ENCODE data around the gene FOXA2.

GRCh38 chr20:22548040-22548439 lies 36.3 kb downstream of the FOXA2 start:
- TF ChIP-seq CTCF (IDR thresholded peaks at IDR 0.05) = no peak
- TF ChIP-seq EZH2 (IDR thresholded peaks at IDR 0.05; ENCODE audit: borderline replicate concordance, insufficient read depth, low read depth, low read length, poor library complexity, severe bottlenecking) = no peak
